Stimulated activated CD8-positive, alpha-beta memory T cell treated with anti-CD3 and anti-CD28 coated beads, Interleukin-15, amount 100 ng/mL, for 24 hours (primary cell): ENCODE results near the gene SLFN5.
"Not testable (repeated sequence)": the region's sequence is repeated elsewhere in the genome, so short reads cannot be mapped to it uniquely, and the experiment has no call there.

Experiments
- DNase-seq: peaks from one replicate; pipeline ENCODE4 v3.0.0-alpha.2; 2020; ENCODE audit warnings: low read depth

SLFN5 gene

GRCh38 chr17:35291802-35292201 is 48.9 kb downstream of the SLFN5 start:
- DNase-seq = no peak

GRCh38 chr17:35293151-35293847 is 50.4 kb downstream of the SLFN5 start:
- DNase-seq = no peak

- DNase-seq = no peak
Measured at GRCh38 chr17:35294756-35295155, 51.9 kb downstream of the SLFN5 start.

GRCh38 chr17:35295686-35296085 is 52.8 kb downstream of the SLFN5 start:
- no peak for DNase-seq

- DNase-seq = no peak
Measured at GRCh38 chr17:35297666-35298065, 54.8 kb downstream of the SLFN5 start.

- DNase-seq = no peak
Measured at GRCh38 chr17:35298639-35299038, 55.8 kb downstream of the SLFN5 start.

GRCh38 chr17:35299135-35299534 is 56.3 kb downstream of the SLFN5 start:
- DNase-seq = no peak

- not testable (repeated sequence) for DNase-seq
Measured at GRCh38 chr17:35309345-35309744, 66.5 kb downstream of the SLFN5 start.

- no peak for DNase-seq
Measured at GRCh38 chr17:35312346-35312745, 69.5 kb downstream of the SLFN5 start.

GRCh38 chr17:35312790-35313711 is 70.2 kb downstream of the SLFN5 start:
- DNase-seq = peak; percentile 39

GRCh38 chr17:35313875-35314409 is 71.1 kb downstream of the SLFN5 start:
- DNase-seq = peak; percentile 4

GRCh38 chr17:35314415-35315216 is 71.7 kb downstream of the SLFN5 start:
- DNase-seq = no peak

GRCh38 chr17:35315283-35315682 is 72.4 kb downstream of the SLFN5 start:
- no peak for DNase-seq

GRCh38 chr17:35315971-35316370 is 73.1 kb downstream of the SLFN5 start:
- no peak for DNase-seq

GRCh38 chr17:35322749-35323148 is 79.9 kb downstream of the SLFN5 start:
- DNase-seq = no peak
